Measurements from ENCODE around the gene WNT3A.

Gene WNT3A

GRCh38 chr1:228070851-228071250 is 64.1 kb downstream of the WNT3A start:
- DNase-seq (ENCODE audit: low spot score): no peak
- Histone ChIP-seq H3K27ac (no peak overlapping the region), H3K4me3 (no peak overlapping the region)
- TF ChIP-seq, protein P1, sequence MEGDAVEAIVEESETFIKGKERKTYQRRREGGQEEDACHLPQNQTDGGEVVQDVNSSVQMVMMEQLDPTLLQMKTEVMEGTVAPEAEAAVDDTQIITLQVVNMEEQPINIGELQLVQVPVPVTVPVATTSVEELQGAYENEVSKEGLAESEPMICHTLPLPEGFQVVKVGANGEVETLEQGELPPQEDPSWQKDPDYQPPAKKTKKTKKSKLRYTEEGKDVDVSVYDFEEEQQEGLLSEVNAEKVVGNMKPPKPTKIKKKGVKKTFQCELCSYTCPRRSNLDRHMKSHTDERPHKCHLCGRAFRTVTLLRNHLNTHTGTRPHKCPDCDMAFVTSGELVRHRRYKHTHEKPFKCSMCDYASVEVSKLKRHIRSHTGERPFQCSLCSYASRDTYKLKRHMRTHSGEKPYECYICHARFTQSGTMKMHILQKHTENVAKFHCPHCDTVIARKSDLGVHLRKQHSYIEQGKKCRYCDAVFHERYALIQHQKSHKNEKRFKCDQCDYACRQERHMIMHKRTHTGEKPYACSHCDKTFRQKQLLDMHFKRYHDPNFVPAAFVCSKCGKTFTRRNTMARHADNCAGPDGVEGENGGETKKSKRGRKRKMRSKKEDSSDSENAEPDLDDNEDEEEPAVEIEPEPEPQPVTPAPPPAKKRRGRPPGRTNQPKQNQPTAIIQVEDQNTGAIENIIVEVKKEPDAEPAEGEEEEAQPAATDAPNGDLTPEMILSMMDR (IDR thresholded peaks at IDR 0.05): no peak

GRCh38 chr1:228071839-228072657 is 65.2 kb downstream of the WNT3A start:
- TF ChIP-seq, protein P1 (IDR thresholded peaks at IDR 0.05): no peak
- Histone ChIP-seq H3K4me3 (no peak overlapping the region), H3K27ac (no peak overlapping the region)
- DNase-seq (ENCODE audit: low spot score): no peak

DNA sequence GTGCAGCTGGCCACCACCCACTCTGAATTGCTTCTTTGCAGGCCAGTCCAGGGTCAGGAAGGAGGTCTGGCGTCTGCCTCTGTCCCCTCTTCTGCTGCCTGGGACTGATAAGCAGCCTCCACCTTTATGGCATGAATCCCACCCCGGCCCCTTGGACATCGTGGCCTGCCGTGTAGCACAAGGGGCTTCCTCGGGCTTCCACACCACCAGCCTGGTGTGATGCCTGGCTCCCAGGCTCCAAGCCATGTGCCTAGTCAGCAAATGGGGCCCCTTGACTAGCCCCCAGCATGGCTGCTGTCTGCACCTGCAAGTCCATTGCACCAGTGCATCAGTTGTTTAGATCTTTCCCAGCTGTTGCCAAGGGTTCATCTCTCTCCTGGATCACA is 65.9 kb downstream of the WNT3A start:
- TF ChIP-seq, protein P1 (IDR thresholded peaks at IDR 0.05): no peak
- no peak overlapping the region for H3K4me3 ChIP-seq
- DNase-seq (ENCODE audit: low spot score): no peak
- H3K27ac ChIP-seq: no peak overlapping the region

- no peak for DNase-seq (ENCODE audit: low spot score)
Measured at GRCh38 chr1:228073061-228073856, 66.5 kb downstream of the WNT3A start.

DNA sequence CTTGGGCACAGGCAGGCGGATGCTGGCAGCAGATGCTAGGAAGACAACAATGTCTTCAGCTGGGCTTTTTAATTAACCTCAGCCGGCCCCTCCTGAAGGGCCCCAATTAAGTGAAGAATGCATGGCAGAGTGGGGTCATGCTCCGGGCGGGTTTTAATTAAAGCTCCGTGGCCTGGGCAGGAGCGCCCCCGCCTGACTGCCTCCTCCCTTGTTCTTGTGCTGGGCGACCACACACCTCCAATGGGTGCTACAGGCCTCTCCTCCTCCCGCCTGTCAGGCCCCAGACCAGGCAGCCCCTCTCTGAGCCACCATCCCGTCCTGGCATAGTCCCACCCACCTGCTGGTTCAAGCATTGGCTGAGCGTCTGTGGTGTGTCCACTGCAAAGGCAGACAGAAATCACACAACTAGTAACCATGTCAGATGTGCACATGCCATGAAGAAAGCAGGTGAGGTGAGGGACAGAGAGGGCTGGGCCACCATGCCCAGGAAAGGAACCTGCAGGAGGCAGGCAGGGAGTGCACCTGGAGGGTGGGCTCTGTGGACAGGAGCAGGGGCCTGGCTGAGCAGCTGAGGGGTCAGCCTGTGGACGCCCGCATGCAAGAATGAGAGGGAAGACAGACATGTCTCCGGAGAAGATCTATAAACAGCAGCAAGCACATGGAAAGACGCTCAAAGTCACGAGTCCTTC is 67.2 kb downstream of the WNT3A start:
- no peak overlapping the region for H3K27ac ChIP-seq
- TF ChIP-seq, protein P1 (IDR thresholded peaks at IDR 0.05): no peak
- no peak overlapping the region for H3K4me3 ChIP-seq
- DNase-seq (ENCODE audit: low spot score): no peak

More at GRCh38 chr1:228073061-228073856, 66.5 kb downstream of the WNT3A start:
- H3K27ac ChIP-seq: no peak overlapping the region
- no peak overlapping the region for H3K4me3 ChIP-seq
- TF ChIP-seq, protein P1 (IDR thresholded peaks at IDR 0.05): no peak

GRCh38 chr1:228074954-228075730 is 68.3 kb downstream of the WNT3A start:
- TF ChIP-seq, protein P1 (IDR thresholded peaks at IDR 0.05): no peak
- DNase-seq (ENCODE audit: low spot score): no peak

More at GRCh38 chr1:228074954-228075730, 68.3 kb downstream of the WNT3A start:
- H3K27ac ChIP-seq: no peak overlapping the region
- no peak overlapping the region for H3K4me3 ChIP-seq
